Transverse colon (tissue), 4 donors: Measurements from ENCODE around the gene CRYZL1. TPM values are rescaled to one million over a fixed set of nuclear protein-coding genes. Genes with fewer than 3 reads are reported as not detected.

Experiments
- DNase-seq: peaks from one replicate; pipeline ENCODE4 v3.0.0-alpha.2; 2019
- H3K27ac ChIP-seq, 4 donors: fragments of 200-600 bp; sonication (generic); 2 replicates each; pipeline ENCODE4 v1.5.1; 2016 to 2018; ENCODE audit warnings: inconsistent platforms in 4 of 4
- H3K27me3 ChIP-seq: fragments of 200-600 bp; sonication (generic); 2 replicates; pipeline ENCODE4 v1.5.1; 2017; ENCODE audit warnings: inconsistent platforms
- H3K36me3 ChIP-seq, 4 donors: fragments of 200-600 bp; sonication (generic); 2 replicates each; pipeline ENCODE4 v1.5.1; 2017 to 2019; ENCODE audit warnings: inconsistent platforms in 4 of 4
- H3K4me1 ChIP-seq, 4 donors: fragments of 200-600 bp; sonication (generic); 2 replicates each; pipeline ENCODE4 v1.5.1; 2017 to 2020; ENCODE audit warnings: inconsistent platforms in 4 of 4
- H3K4me3 ChIP-seq, 4 donors: fragments of 200-600 bp; sonication (generic); 1 replicate in 1 of 4; 2 replicates in 3 of 4; pipeline versions ENCODE4 v1.5.1 to v1.6.1; 2017 to 2019; ENCODE audit warnings: inconsistent platforms in 4 of 4
- H3K9me3 ChIP-seq, 2 donors: fragments of 200-600 bp; sonication (generic); 2 replicates each; pipeline ENCODE4 v1.5.1; 2017 to 2019; ENCODE audit warnings: inconsistent platforms in 2 of 2
- EP300 ChIP-seq: sonication (generic); formaldehyde crosslinking; IDR thresholded peaks from one replicate; pipeline ENCODE4 v1.6.1; 2017; ENCODE audit warnings: antibody characterized with exemption, low read depth
- POLR2A ChIP-seq: fragments of 450-650 bp; IDR thresholded peaks from one replicate; pipeline ENCODE4 v1.6.1; 2016; ENCODE audit warnings: antibody characterized with exemption, mild to moderate bottlenecking, moderate library complexity
- POLR2AphosphoS5 ChIP-seq, 3 donors: sonication (generic); formaldehyde crosslinking; IDR thresholded peaks; one replicate each; pipeline ENCODE4 v1.6.1; 2016; ENCODE audit warnings: antibody characterized with exemption in 3 of 3
- WGBS, 2 donors: methylation state at CpG; one replicate each; pipeline ENCODE4 v1.1.5; 2018; ENCODE audit warnings: low coverage in 1 of 2; 5-methylcytosine and 5-hydroxymethylcytosine counted together
- in situ Hi-C, 4 donors: fragments of 200-750 bp; cut with MboI; loops; one replicate each; pipeline versions ENCODE4 v1.15.0 to v1.15.1; 2017; ENCODE audit warnings: low sequenced_read_pairs in 3 of 4, low pct_ligation_motif_present in 1 of 4, low pct_unique_long_range_greater_than_20kb in 1 of 4
- intact Hi-C: fragments of 100-400 bp; cut with DNase I; formaldehyde crosslinking; loops from one replicate; pipeline ENCODE4 v1.15.1; 2023; ENCODE audit warnings: low total_unique reads
- total RNA-seq, 4 donors: library from RNA; depleted of rRNA; stranded (reverse); fragments of >200 nt; gene quantifications; one replicate each; pipeline ENCODE4 v1.1.0, GENCODE V29; 2016
- TF ChIP-seq, protein P1 (sequence below), 5 experiments: fragments of 200-600 bp in 3 of 5; fragments of 450-650 bp in 2 of 5; sonication (generic) in 3 of 5; IDR thresholded peaks; 1 replicate in 2 of 5; 2 replicates in 3 of 5; pipeline ENCODE4 v1.5.1; 2016 to 2017; ENCODE audit warnings: antibody characterized with exemption in 5 of 5, inconsistent platforms in 3 of 5, mild to moderate bottlenecking in 2 of 5, moderate library complexity in 1 of 5

Gene CRYZL1
- total RNA-seq, 4 donors from 2014 or later = 27.7 to 58.9 (median 43.6) TPM

DNA sequence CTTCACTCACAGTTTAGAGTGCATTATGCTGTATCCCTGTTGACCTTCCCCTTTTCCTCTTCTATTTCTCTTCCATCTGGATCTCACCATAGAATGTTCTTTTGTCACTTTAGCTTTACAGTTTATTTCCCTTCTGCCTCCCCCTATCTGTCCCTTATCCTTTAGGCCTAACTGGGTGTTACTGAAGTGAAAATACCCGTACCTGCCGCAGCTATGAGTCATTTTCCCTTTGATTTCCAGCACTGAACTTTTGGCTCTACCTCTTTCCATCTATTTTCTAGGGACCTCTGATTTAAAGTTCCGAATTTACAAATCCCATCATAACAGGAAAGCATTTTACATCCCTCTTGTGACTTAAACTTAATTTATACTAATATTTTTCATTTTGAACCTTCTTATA lies 20.5 kb upstream of the CRYZL1 start:
- no peaks in the 10 kb centered on the region for H3K27me3 ChIP-seq
- H3K9me3 ChIP-seq = no peaks in the 10 kb centered on the region
- DNase-seq = no peak
- TF ChIP-seq, protein P1, sequence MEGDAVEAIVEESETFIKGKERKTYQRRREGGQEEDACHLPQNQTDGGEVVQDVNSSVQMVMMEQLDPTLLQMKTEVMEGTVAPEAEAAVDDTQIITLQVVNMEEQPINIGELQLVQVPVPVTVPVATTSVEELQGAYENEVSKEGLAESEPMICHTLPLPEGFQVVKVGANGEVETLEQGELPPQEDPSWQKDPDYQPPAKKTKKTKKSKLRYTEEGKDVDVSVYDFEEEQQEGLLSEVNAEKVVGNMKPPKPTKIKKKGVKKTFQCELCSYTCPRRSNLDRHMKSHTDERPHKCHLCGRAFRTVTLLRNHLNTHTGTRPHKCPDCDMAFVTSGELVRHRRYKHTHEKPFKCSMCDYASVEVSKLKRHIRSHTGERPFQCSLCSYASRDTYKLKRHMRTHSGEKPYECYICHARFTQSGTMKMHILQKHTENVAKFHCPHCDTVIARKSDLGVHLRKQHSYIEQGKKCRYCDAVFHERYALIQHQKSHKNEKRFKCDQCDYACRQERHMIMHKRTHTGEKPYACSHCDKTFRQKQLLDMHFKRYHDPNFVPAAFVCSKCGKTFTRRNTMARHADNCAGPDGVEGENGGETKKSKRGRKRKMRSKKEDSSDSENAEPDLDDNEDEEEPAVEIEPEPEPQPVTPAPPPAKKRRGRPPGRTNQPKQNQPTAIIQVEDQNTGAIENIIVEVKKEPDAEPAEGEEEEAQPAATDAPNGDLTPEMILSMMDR (IDR thresholded peaks at IDR 0.05) = no peak
- TF ChIP-seq POLR2AphosphoS5 (IDR thresholded peaks at IDR 0.05) = no peak
- no peak for TF ChIP-seq POLR2A
- TF ChIP-seq EP300 = no peak
- H3K27ac ChIP-seq = no peak overlapping the region
- WGBS, 2 donors = 70 to 94% methylated on average over 3 of the region's 3 CpGs
- H3K4me3 ChIP-seq = no peak overlapping the region
- peaks cover 5 to 41% (median 20%) of the 10 kb centered on the region in 4 donors for H3K4me1 ChIP-seq
- intact Hi-C loops = no loop called here
- H3K36me3 ChIP-seq = no peaks in the 10 kb centered on the region
- in situ Hi-C loops = loop anchor here in 1 of 4 donors (25.0 kb wide), 1 partner anchor 225 kb away; no protein-coding TSS in a partner anchor

DNA sequence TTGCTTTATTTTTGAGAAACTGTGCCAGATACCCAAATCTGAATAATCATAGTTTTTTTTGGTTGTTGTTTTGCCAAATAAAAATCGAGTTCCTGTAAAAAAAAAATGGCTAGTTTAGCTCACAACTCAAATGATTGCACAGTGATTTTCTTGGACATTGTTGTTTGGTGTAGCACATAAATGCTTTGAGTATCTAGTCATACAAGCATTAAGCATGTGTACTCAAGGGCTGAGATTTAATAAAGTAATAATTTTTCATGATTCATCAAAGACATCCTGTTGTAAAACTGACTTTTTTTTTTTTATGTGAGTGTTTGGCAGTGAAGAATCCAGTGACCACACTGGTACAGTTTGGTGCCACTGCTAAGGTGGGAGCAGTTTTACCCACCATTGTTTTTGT lies 19.6 kb upstream of the CRYZL1 start:
- TF ChIP-seq, protein P1 (IDR thresholded peaks at IDR 0.05) = no peak
- TF ChIP-seq POLR2AphosphoS5 (IDR thresholded peaks at IDR 0.05) (no peak), POLR2A (no peak), EP300 (no peak)
- 68 to 91% methylated on average over 1 of the region's 1 CpG for WGBS, 2 donors
- intact Hi-C loops (no loop called here), in situ Hi-C loops (loop anchor here in 1 of 4 donors (25.0 kb wide), 1 partner anchor 226 kb away; no protein-coding TSS in a partner anchor)
- Histone ChIP-seq H3K27ac (no peak overlapping the region), H3K4me1 (peaks cover 9 to 50% (median 27%) of the 10 kb centered on the region in 4 donors), H3K27me3 (no peaks in the 10 kb centered on the region), H3K9me3 (no peaks in the 10 kb centered on the region), H3K4me3 (no peak overlapping the region), H3K36me3 (no peaks in the 10 kb centered on the region)
- DNase-seq = no peak

DNA sequence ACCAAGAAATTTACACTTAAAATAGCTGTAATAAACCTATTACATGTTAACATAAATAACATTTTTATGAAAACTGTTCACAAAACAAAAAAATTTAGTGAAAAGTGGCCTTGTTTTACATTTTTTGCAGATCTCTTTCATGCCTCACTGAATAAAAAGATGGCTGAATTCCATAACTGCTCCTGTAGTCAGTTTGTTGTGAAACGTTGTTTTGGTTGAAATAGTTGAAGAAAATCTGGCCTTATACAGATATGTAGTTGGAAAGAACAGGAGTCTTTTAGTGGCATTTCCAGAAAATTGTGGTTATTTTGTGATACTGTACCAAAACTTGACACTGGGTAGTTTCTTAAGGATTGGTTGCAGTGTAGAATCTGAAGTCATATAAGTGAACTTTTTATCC lies 18.9 kb upstream of the CRYZL1 start:
- in situ Hi-C loops (loop anchor here in 1 of 4 donors (25.0 kb wide), 1 partner anchor 227 kb away; no protein-coding TSS in a partner anchor), intact Hi-C loops (no loop called here)
- H3K27me3 ChIP-seq = no peaks in the 10 kb centered on the region
- peaks cover 11 to 57% (median 32%) of the 10 kb centered on the region in 4 donors for H3K4me1 ChIP-seq
- TF ChIP-seq, protein P1 (IDR thresholded peaks at IDR 0.05) = no peak
- TF ChIP-seq POLR2A (no peak), EP300 (no peak), POLR2AphosphoS5 (IDR thresholded peaks at IDR 0.05) (no peak)
- no peak for DNase-seq
- H3K4me3 ChIP-seq = no peak overlapping the region
- H3K36me3 ChIP-seq = no peaks in the 10 kb centered on the region
- 63 to 100% methylated on average over 1 of the region's 1 CpG for WGBS, 2 donors
- H3K9me3 ChIP-seq = no peaks in the 10 kb centered on the region
- H3K27ac ChIP-seq = no peak overlapping the region

DNA sequence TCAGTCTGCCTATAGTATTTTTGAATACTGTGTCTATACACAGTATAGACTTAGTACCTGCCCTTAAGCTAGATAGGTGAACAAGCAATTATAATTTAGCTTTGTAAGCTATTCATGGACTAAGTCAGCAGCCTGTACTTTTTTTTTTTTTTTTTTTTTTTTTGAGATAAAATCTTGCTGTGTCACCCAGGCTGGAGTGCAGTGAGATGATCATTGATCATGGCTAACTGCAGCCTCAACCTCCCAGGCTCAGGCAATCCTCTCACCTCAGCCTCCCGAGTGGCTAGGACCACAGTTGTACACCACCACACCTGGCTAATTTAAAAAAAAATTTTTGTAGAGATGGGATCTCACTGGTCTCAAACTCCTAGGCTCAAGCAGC lies 18.0 kb upstream of the CRYZL1 start:
- no peaks in the 10 kb centered on the region for H3K9me3 ChIP-seq
- no peak overlapping the region for H3K4me3 ChIP-seq
- DNase-seq = no peak
- H3K27me3 ChIP-seq = no peaks in the 10 kb centered on the region
- peaks cover 16 to 65% (median 37%) of the 10 kb centered on the region in 4 donors for H3K4me1 ChIP-seq
- H3K27ac ChIP-seq = no peak overlapping the region
- TF ChIP-seq EP300 (no peak), POLR2AphosphoS5 (IDR thresholded peaks at IDR 0.05) (no peak), POLR2A (no peak)
- TF ChIP-seq, protein P1 (IDR thresholded peaks at IDR 0.05) = no peak
- in situ Hi-C loops = loop anchor here in 1 of 4 donors (25.0 kb wide), 1 partner anchor 228 kb away; no protein-coding TSS in a partner anchor
- 100% methylated on average over 1 of the region's 1 CpG; no CpG with 5 or more reads in 1 of the 2 donors for WGBS, 2 donors
- intact Hi-C loops = no loop called here
- no peaks in the 10 kb centered on the region for H3K36me3 ChIP-seq
